ENCODE measurements around the gene NEURL1B.

DNA sequence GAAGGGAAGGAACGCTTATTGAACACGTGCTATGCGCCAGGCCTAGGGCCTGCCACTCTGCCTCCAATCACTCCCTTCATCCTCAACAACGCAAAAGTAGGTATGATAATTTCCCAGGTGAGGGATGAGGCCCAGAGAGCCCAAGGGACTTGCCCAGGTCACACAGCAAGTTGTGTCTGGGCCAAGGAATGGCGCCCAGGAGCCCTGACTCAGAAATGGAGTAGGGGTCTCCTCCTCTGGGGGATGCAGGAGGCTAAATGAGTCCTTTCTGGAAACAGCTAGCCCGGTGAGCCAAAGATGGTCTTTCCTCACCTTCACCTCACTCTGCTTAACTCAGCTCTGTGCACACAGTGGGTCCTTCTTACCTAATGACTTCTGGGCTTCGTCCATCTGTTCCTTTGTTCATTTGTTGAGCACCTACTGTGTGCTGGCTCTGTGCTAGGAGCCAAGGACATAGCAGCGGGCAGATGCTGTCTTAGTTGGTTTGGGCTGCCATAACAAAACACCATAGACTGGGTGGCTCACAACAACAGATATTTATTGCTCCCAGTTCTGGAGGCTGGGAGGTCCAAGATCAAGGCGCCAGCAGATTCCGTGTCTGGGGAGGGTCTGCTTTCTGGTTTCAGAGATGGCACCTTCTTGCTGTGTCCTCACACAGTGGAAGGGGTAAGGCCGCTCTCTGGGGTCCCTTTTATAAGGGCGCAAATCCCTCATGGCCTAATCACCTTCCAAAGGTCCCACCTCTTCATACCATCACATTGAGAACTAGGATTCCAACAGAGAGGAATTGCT is 22.3 kb upstream of the NEURL1B start:
- TF ChIP-seq, protein P1, sequence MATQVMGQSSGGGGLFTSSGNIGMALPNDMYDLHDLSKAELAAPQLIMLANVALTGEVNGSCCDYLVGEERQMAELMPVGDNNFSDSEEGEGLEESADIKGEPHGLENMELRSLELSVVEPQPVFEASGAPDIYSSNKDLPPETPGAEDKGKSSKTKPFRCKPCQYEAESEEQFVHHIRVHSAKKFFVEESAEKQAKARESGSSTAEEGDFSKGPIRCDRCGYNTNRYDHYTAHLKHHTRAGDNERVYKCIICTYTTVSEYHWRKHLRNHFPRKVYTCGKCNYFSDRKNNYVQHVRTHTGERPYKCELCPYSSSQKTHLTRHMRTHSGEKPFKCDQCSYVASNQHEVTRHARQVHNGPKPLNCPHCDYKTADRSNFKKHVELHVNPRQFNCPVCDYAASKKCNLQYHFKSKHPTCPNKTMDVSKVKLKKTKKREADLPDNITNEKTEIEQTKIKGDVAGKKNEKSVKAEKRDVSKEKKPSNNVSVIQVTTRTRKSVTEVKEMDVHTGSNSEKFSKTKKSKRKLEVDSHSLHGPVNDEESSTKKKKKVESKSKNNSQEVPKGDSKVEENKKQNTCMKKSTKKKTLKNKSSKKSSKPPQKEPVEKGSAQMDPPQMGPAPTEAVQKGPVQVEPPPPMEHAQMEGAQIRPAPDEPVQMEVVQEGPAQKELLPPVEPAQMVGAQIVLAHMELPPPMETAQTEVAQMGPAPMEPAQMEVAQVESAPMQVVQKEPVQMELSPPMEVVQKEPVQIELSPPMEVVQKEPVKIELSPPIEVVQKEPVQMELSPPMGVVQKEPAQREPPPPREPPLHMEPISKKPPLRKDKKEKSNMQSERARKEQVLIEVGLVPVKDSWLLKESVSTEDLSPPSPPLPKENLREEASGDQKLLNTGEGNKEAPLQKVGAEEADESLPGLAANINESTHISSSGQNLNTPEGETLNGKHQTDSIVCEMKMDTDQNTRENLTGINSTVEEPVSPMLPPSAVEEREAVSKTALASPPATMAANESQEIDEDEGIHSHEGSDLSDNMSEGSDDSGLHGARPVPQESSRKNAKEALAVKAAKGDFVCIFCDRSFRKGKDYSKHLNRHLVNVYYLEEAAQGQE (IDR thresholded peaks at IDR 0.05; ENCODE audit: borderline replicate concordance): no peak
- TF ChIP-seq EP300 (conservative IDR thresholded peaks at IDR 0.05; ENCODE audit: poor library complexity, severe bottlenecking): no peak
- no peak for TF ChIP-seq CTCF (IDR thresholded peaks at IDR 0.05; ENCODE audit: poor library complexity, severe bottlenecking)
- no peak for TF ChIP-seq EZH2 (IDR thresholded peaks at IDR 0.05; ENCODE audit: borderline replicate concordance, insufficient read depth, low read length, poor library complexity, severe bottlenecking)
- TF ChIP-seq SMC3 (conservative IDR thresholded peaks at IDR 0.05; ENCODE audit: poor library complexity): no peak
- TF ChIP-seq MXI1 (conservative IDR thresholded peaks at IDR 0.05; ENCODE audit: poor library complexity, severe bottlenecking): no peak
